ENCODE measurements around the gene KRTAP10-11. TPM values are rescaled to one million over a fixed set of nuclear protein-coding genes. Genes with fewer than 3 reads are reported as not detected.

Gene KRTAP10-11
- total and polyA plus RNA-seq, 2 of the 8 experiments (the other 6 are each of a cell fraction or from before 2014, with no cell fraction given): not detected

DNA sequence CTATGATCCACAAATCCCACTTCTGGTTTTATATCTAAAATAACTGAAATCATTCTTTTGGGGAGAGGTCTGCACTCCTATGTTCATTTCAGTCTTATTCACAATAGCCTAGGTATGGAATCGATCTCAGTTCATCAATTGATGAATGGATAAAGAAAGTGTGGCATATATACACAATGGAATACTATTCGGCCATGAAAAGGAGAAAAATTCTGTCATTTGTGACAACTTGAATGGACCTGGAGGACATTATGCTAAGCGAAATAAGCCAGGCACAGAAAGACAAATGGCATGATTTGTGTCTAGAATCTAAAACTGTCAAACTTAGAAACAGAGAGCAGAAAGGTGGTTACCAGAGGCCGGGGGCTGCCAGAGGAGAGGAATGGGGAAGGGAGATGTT lies 39.7 kb upstream of the KRTAP10-11 start:
- Histone ChIP-seq H3K23ac (ENCODE audit: insufficient read length) (no peak overlapping the region), H4K91ac (replicated peaks; ENCODE audit: insufficient read length, low read length) (no peak overlapping the region), H3K14ac (ENCODE audit: insufficient read length) (no peak overlapping the region), H2BK15ac (ENCODE audit: low read length) (no peak overlapping the region), H3K4me2 (ENCODE audit: insufficient read depth in 1 of 2, low read depth in 2 of 2, low read length in 2 of 2) (no peak overlapping the region), H3K79me2 (ENCODE audit: control insufficient read depth in 1 of 2, insufficient read depth in 2 of 2, low read length in 2 of 2) (no peaks in the 10 kb centered on the region), H3K4ac (replicated peaks; ENCODE audit: insufficient read length, low read depth, low read length) (no peak overlapping the region), H2BK5ac (ENCODE audit: low read depth, low read length) (no peak overlapping the region), H3K27me3 (replicated peaks in 1 of 4; ENCODE audit: control insufficient read depth in 3 of 4, extremely low read depth in 1 of 4, insufficient read depth in 3 of 4, low read length in 3 of 4) (no peaks in the 10 kb centered on the region), H4K5ac (ENCODE audit: insufficient read length, low read depth, low read length) (no peak overlapping the region), H3K9ac (replicated peaks in 1 of 4; ENCODE audit: extremely low read depth in 1 of 4, low read depth in 3 of 4, low read length in 3 of 4) (no peak overlapping the region), H2AK5ac (ENCODE audit: low read depth, low read length) (no peak overlapping the region), H3K36me3 (ENCODE audit: control insufficient read depth in 2 of 4, insufficient read depth in 4 of 4, low read length in 3 of 4) (no peaks in the 10 kb centered on the region; a peak in 1 of 8 replicates), H3K27ac (ENCODE audit: low read depth, low read length) (no peak overlapping the region), H2BK12ac (ENCODE audit: low read depth, low read length) (no peak overlapping the region), H3K23me2 (ENCODE audit: low read depth, low read length) (0 out of 2 replicates have a peak, but pooled peaks cover 2% of the 10 kb centered on the region), H2BK120ac (replicated peaks; ENCODE audit: low read depth, low read length) (no peak overlapping the region), H3K18ac (ENCODE audit: extremely low read depth, low read length) (no peak overlapping the region), H3K4me1 (replicated peaks in 1 of 4; ENCODE audit: control insufficient read depth in 3 of 4, insufficient read depth in 4 of 4, low read length in 3 of 4) (no peaks in the 10 kb centered on the region; a peak in 1 of 7 replicates), H2BK20ac (ENCODE audit: low read length) (no peak overlapping the region), H3K9me3 (ENCODE audit: insufficient read depth in 2 of 2, low read depth in 1 of 2, low read length in 1 of 2) (peaks cover 12 to 15% of the 10 kb centered on the region in 2 experiments; a peak in 3 of 4 replicates), H3K79me1 (ENCODE audit: low read depth, low read length) (no peaks in the 10 kb centered on the region), H2AFZ (ENCODE audit: low read length) (no peak overlapping the region), H4K20me1 (replicated peaks in 1 of 2; ENCODE audit: control insufficient read depth in 1 of 2, insufficient read depth in 2 of 2, low read length in 2 of 2) (no peaks in the 10 kb centered on the region), H3K56ac (replicated peaks; ENCODE audit: insufficient read length, low read depth, low read length) (no peak overlapping the region), H4K8ac (ENCODE audit: extremely low read depth, insufficient read depth, low read length) (no peak overlapping the region), H3K4me3 (ENCODE audit: extremely low read depth in 1 of 4, insufficient read depth in 2 of 4, low read depth in 3 of 4, low read length in 4 of 4) (no peak overlapping the region)
- DNase-seq (ENCODE audit: low read depth in 1 of 2, low spot score in 2 of 2) (no peak), FAIRE-seq (no peak)
- TF ChIP-seq, protein P1, sequence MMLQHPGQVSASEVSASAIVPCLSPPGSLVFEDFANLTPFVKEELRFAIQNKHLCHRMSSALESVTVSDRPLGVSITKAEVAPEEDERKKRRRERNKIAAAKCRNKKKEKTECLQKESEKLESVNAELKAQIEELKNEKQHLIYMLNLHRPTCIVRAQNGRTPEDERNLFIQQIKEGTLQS (IDR thresholded peaks at IDR 0.05; ENCODE audit: insufficient read depth, low read depth, low read length): no peak
- TF ChIP-seq CBX5 (IDR thresholded peaks at IDR 0.05; ENCODE audit: low read depth, low read length) (no peak), TBP (IDR thresholded peaks at IDR 0.05; ENCODE audit: low read depth, low read length) (no peak)
- POLR2A ChIA-PET (ENCODE audit: partially characterized antibody): no interaction called here
- WGBS, 2 experiments (ENCODE audit: extremely low coverage in 1 of 2, insufficient coverage in 1 of 2, insufficient read length in 1 of 2, insufficient replicate concordance in 2 of 2, low coverage in 1 of 2, low lambda C conversion rate in 2 of 2, missing lambda C conversion rate in 1 of 2): 79% methylated on average over 4 of the region's 4 CpGs; no CpG with 5 or more reads in 1 of the 2 experiments
- CTCF ChIA-PET (ENCODE audit: partially characterized antibody): no interaction called here
